Urothelium cell line (cell line): ENCODE measurements around the gene MCAT.
A peak's percentile ranks its signal among the peaks of the same experiment; 100 is the strongest.

ENCODE experiments used
- DNase-seq: peaks from one replicate; pipeline ENCODE4 v3.0.0; 2011; ENCODE audit warnings: low spot score, mixed read lengths
- FAIRE-seq: peaks from 2 replicates; lab custom pipeline; 2011; peaks lifted over from hg19 to GRCh38; lab: Jason Lieb, UNC

The MCAT gene

DNA sequence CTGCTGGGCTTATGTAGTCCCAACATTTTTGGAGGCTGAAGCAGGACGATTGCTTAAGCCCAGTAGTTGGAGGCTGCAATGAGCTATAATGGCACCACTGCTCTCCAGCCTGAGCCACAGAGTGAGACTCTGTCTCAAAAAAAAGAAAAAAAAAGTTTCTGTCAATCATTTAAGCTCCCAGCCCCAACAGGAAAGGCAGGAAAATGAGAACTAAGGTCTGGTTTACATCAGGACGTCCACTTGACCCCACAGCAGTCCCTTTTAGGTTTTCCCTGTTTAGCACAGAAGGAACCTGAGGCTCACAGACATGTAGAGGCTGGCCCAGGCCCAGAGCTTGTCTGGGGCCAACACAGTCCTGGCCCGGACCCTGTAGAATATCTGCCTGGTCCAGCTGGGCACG is 44.8 kb downstream of the MCAT start:
- no peak for DNase-seq
- no peak for FAIRE-seq

- DNase-seq (no peak), FAIRE-seq (no peak)
Observed at GRCh38 chr22:43096420-43096819, 46.8 kb downstream of the MCAT start.

DNA sequence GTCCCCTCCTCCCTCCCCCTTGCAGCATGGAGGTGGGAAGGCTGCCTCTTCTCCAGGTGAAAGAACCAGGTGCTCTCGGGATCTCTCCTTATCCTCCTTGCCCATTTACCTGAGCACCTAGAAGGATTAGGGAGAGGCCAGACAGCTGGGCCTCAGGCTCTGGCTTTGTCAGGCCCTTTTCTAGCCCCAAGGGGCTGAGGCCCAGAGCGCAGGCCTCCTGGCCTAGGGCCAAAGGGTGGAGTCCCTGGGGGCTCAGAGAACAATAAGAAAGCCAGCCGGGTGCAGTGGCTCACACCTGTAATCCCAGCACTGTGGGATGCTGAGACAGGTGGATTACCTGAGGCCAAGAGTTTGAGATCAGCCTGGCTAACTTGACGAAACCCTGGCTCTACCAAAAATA is 48.6 kb downstream of the MCAT start:
- DNase-seq, result no peak
- FAIRE-seq, result no peak

GRCh38 chr22:43094085-43094484 is 49.1 kb downstream of the MCAT start:
- FAIRE-seq (no peak), DNase-seq (no peak)

GRCh38 chr22:43092085-43092484 is 51.1 kb downstream of the MCAT start:
- no peak for FAIRE-seq
- no peak for DNase-seq

DNA sequence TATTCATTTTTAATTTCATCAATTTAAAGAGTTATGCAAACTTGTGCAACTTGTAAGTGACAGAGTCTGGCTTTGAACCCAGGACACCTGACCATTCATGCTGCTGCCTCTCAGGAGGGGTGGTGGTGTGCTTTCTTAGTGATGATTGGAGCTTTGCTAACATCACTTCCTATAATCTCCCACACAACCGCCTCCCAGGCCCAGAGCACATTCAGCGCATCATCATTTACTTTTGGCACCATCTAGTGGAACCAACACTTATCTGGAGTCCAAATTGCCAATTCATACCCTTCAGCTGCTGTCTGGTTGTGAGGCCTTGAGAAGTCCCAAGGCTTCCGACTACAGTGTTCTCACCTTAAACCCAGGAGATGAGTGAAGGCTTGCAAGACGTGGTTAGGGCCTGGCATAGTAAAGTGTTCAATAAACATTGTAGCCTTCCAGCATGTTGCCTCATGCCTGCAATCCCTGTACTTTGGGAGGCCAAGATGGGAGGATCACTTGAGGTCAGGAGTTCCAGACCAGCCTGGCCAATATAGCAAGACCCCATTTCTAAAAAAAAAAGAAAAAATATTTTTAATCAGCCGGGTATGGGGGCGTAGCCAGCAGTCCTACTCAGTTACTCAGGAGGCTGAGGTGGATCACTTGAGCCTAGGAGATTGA is 52.9 kb downstream of the MCAT start:
- DNase-seq (peak; percentile 79), FAIRE-seq (peak; percentile 40)

- FAIRE-seq (peak; percentile 94), DNase-seq (peak; percentile 98)
Observed at GRCh38 chr22:43088984-43089717, 54.0 kb downstream of the MCAT start, which contains the start of gene TTLL1. TTLL1 (minus strand) TSS chr22:43089391; CDS start chr22:43075586, 13,805 bp downstream.

DNA sequence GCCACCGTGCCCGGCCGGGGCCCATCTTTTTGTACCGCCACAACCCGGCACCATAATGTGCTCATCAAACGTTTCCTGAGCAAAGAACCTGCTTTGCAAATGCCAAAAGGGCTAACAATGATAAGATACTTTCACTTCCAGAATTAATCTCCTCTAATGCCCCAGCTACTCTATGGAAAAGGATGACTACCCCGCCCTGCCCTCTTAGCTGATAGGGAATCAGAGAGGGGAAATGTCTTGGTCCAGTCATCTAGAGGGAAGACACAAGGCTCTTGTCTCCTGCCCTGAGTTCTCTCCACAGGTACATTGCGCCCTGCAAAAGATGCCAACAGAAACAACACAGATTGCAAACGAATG is 54.6 kb downstream of the MCAT start:
- no peak for FAIRE-seq
- DNase-seq, result no peak

DNA sequence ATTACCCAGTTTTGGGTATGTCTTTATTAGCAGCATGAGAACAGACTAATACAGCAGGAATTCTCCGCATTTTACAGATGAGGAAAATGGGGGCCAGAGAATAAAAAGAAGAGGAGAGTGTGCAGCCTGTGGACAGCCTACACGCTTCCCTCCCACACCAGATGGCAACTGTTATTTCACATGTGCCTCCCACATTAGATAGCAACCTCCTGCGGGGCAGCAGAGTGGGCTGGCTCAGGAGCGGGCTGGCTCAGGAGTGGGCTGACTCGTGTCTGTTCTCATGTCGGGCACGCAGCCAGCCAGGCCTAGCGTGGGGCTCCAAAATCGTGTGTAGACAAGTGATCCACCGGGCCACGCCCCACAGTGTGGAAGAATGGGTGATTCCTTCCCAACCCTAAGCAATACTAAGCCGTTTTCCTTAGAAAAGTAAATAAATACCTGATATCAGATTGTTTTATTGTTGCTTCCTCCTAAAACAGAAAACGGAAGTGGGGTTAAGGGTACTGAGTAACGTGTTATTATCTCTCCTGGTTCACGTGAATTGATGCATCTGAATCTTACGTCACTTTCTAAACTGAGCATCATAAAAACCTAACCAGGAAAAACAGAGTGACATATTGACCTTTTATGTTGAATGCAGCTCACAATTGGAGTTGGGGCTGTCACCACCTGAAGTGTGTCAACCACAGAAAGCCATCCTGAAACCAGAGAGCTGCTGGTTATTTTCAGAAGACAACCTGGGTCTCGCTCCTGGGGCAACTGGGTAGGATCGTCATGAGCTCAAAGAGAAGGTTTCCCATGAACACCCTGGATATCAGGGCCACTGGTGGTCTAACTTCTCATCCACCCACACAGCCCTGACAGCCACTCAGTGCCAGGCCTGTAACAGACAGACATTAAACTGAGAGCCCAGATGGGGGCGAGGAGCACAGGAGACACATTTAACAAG is 57.3 kb downstream of the MCAT start:
- DNase-seq (no peak), FAIRE-seq (no peak)
